Stimulated activated CD8-positive, alpha-beta memory T cell treated with anti-CD3 and anti-CD28 coated beads, Interleukin-4, amount 100 ng/mL, for 1 hour (primary cell): ENCODE results near the gene SLC12A1.
"Not testable (repeated sequence)": the region's sequence is repeated elsewhere in the genome, so short reads cannot be mapped to it uniquely, and the experiment has no call there.

Experiments
- DNase-seq, 2 donors: peaks; one replicate each; pipeline ENCODE4 v3.0.0-alpha.2; 2020; ENCODE audit warnings: low read depth in 2 of 2, low spot score in 1 of 2

The SLC12A1 gene

DNA sequence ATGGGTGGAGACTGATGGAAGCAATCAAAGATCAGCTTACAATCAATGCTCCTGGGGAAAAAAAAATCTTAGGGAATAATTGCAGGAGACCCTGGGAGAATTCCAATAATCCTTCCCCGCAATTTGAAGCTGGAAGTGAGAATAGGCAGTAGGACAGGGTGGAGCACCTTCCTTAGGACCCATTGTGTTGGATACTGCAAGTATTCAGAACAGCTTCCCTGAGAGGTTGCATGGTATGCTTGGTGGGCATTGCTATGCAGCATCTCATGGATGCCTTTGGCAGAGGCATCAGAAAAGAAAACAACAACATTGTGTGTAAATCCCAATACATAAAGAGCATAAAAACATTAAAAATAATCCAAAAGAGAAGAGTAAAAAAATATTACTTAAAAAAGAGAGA, 100.5 kb downstream of the SLC12A1 start:
- no peak for DNase-seq

- DNase-seq: no peak
Observed at GRCh38 chr15:48307586-48307985, 101.5 kb downstream of the SLC12A1 start.

DNA sequence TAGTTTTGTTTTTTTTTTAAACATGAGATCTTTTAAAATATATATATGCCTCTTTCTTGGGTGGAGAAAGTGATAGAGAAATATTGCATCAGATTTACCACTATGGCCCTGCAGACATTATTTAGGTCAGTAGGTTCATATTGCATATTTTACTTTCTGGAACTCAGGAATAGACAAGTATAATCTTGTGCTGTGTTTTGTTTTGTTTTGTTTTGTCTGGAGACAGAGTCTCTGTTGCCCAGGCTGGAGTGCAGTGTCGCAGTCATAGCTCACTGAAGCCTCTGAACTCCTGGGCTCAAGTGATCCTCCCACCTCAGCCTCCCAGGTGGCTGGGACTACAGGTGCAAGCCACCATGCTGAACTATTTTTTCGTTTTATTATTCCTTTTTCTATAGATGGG, 103.6 kb downstream of the SLC12A1 start:
- DNase-seq: no peak

DNA sequence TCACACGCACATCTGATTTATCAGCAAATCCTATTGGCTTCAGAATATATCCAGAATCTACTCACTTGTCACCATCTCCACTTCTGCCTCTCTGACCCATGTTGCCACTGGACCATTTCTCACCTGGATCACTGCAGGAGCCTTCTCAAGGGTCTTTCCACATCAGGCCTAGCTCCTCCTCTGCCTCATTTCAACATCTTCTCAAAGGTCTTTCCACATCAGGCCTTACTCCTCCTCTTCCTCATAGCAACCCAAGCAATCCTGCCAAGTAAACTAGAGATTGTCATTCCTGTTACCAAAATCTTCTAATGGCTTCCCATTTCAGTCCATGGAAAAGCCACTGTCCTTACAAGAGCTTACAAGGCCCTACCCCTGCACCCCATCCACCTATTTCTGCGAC, 107.1 kb downstream of the SLC12A1 start:
- no peak for DNase-seq

- no peak for DNase-seq
Observed at GRCh38 chr15:48315041-48315440, 108.9 kb downstream of the SLC12A1 start.

- DNase-seq: no peak
Observed at GRCh38 chr15:48317221-48317620, 111.1 kb downstream of the SLC12A1 start.

DNA sequence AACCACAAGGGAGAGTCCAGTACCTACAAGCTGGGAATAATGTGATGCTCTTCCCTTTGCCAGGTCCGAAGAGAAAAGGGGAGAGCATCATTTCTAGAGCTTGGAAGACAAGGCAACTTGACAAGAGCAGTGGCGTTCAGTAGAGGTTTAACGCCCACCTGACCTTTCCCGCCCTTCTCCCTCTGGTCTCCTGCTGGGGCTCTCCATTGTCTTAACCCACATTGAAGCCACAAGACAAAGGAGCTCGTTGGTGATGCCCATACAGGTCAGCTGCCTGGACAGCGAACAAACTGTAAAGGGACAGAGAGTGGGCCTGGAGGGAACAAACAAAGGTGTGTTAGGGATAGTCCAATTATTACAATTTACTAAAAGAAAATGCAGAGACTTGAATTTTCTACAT, 112.0 kb downstream of the SLC12A1 start:
- no peak for DNase-seq

- DNase-seq: no peak
Observed at GRCh38 chr15:48323294-48323693, 117.2 kb downstream of the SLC12A1 start.

- no peak for DNase-seq
Observed at GRCh38 chr15:48324949-48325348, 118.8 kb downstream of the SLC12A1 start.

GRCh38 chr15:48325400-48325799, 119.3 kb downstream of the SLC12A1 start:
- no peak for DNase-seq

GRCh38 chr15:48326180-48326579, 120.1 kb downstream of the SLC12A1 start:
- not testable (repeated sequence) for DNase-seq

GRCh38 chr15:48330105-48330785, 124.1 kb downstream of the SLC12A1 start:
- DNase-seq: no peak

GRCh38 chr15:48330855-48331795, 125.0 kb downstream of the SLC12A1 start, which contains the start of gene DUT:
Gene DUT (plus strand): TSS chr15:48331429. CDS start chr15:48331516, 87 bp downstream.
- peak; percentile 45 to 62 for DNase-seq

- DNase-seq: peak; percentile 33 to 46
Observed at GRCh38 chr15:48331796-48332641, 125.9 kb downstream of the SLC12A1 start.

GRCh38 chr15:48332642-48333034, 126.5 kb downstream of the SLC12A1 start:
- DNase-seq: no peak

- no peak for DNase-seq
Observed at GRCh38 chr15:48333540-48333939, 127.4 kb downstream of the SLC12A1 start.

GRCh38 chr15:48334260-48334659, 128.2 kb downstream of the SLC12A1 start:
- DNase-seq: no peak

DNA sequence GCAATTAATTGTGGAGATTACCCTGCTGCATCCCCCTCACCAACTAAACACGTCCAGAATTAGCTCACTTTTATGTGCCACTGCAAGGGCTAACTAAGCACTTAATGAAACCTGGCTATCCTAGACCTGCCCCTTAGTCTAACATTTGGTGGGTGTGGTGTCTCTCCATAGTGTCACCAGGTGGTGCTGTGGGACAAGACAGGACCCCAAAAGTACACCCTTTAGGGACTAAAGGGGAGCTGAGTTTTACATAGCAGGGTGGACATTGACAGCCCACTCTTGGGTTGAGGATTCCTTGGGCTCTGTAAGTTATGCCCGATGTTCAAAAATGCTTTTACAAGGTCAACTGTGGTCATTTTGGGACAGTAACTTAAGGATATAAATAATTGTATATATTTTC, 130.8 kb downstream of the SLC12A1 start:
- no peak for DNase-seq

DNA sequence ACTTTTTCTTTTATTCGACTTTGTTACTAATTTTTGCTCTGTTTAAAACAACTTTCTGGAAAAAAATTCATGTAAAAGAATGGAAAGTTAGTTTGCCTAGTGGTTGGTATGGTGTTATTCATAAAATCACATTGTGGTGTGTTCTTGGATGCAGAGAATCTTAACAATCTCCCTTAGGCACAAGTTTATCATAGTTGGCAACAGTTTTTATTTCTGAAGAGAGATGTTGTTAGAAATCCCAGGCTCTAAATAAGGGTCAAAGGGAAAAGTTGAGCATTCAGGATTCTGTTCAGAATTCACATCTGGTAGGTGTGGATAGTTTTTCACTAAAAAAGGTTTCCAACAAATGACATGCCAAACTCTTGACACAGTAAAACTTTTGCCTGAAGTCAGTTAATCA, 131.5 kb downstream of the SLC12A1 start:
- no peak for DNase-seq

DNA sequence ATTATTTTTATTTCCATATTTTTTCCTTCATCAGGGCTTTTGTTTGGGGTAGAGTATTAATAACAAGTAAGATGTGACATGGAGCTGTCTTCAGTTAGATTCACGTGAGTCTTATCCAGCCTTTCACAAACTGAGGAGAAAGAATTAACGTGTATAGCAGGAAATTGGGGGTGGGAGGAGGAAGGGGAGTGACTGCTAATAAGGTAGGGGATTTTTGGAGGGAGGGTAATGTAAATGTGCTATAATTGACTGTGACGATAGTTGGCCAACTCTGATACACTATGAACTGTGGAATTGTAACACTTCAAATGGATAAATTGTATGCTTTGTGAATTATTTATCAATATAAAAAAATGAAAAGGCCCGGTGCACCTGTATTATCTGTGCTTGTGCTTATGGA, 134.0 kb downstream of the SLC12A1 start:
- no peak for DNase-seq

GRCh38 chr15:48343865-48344264, 137.8 kb downstream of the SLC12A1 start:
- no peak for DNase-seq
